GM06990 (cell line): Measurements from ENCODE around the gene LY6G6F.

Source experiments
- DNase-seq: peaks from one replicate; pipeline ENCODE4 v3.0.0-alpha.2; 2011; ENCODE audit not compliant: insufficient read length; ENCODE audit errors: extremely low read depth
- H3K27me3 ChIP-seq: replicated peaks from 2 replicates; pipeline ENCODE4 v1.6.0; 2011; ENCODE audit warnings: low read length; ENCODE audit not compliant: control insufficient read depth, insufficient read depth
- H3K36me3 ChIP-seq: 2 replicates; pipeline ENCODE4 v1.5.1; 2011; ENCODE audit warnings: low read length; ENCODE audit not compliant: control insufficient read depth, insufficient read depth
- H3K4me3 ChIP-seq: replicated peaks from 2 replicates; pipeline ENCODE4 v1.5.1; 2011; ENCODE audit warnings: low read depth, mild to moderate bottlenecking, control low read depth, low read length
- CTCF ChIP-seq: IDR thresholded peaks from 2 replicates; pipeline ENCODE4 v1.5.1; 2011; ENCODE audit warnings: low read length, control low read depth, mild to moderate bottlenecking, inconsistent platforms; ENCODE audit not compliant: insufficient read depth, poor library complexity, severe bottlenecking

LY6G6F gene

GRCh38 chr6:31676904-31677303 is 29.8 kb upstream of the LY6G6F start:
- H3K4me3 ChIP-seq = no peak overlapping the region
- no peaks in the 10 kb centered on the region for H3K27me3 ChIP-seq
- TF ChIP-seq CTCF = no peak
- no peak for DNase-seq
- H3K36me3 ChIP-seq = peaks cover 5% of the 10 kb centered on the region

- H3K27me3 ChIP-seq = no peaks in the 10 kb centered on the region
- H3K36me3 ChIP-seq = peaks cover 2% of the 10 kb centered on the region; the same call in 1 of the 2 replicates
- no peak for DNase-seq
- no peak for TF ChIP-seq CTCF
- H3K4me3 ChIP-seq = no peak overlapping the region
Measured at GRCh38 chr6:31677955-31678354, 28.7 kb upstream of the LY6G6F start.

- DNase-seq = peak; percentile 61
- peak; percentile 74 for TF ChIP-seq CTCF
- Histone ChIP-seq H3K4me3 (peak within 1 kb of the TSS; percentile 61), H3K27me3 (no peaks in the 10 kb centered on the region), H3K36me3 (peaks cover 1% of the 10 kb centered on the region)
Measured at GRCh38 chr6:31680226-31681134, 26.2 kb upstream of the LY6G6F start, which contains the start of gene LY6G5C. LY6G5C (minus strand) TSS chr6:31681067; CDS start chr6:31680373, 694 bp downstream.

- Histone ChIP-seq H3K27me3 (no peaks in the 10 kb centered on the region), H3K36me3 (peaks cover 3% of the 10 kb centered on the region), H3K4me3 (peak overlapping the region; percentile 61)
- peak; percentile 41 for TF ChIP-seq CTCF
- peak; percentile 48 for DNase-seq
Measured at GRCh38 chr6:31681135-31681671, 25.5 kb upstream of the LY6G6F start.

GRCh38 chr6:31683591-31683990 is 23.1 kb upstream of the LY6G6F start:
- Histone ChIP-seq H3K36me3 (peaks cover 14% of the 10 kb centered on the region), H3K4me3 (no peak overlapping the region)

More at GRCh38 chr6:31683591-31683990, 23.1 kb upstream of the LY6G6F start:
- H3K27me3 ChIP-seq = no peaks in the 10 kb centered on the region
- TF ChIP-seq CTCF = no peak
- no peak for DNase-seq
